Embryonic facial prominence (tissue), 1 donor: ENCODE data around the gene SNRNP25.

Source experiments
- DNase-seq: peaks from one replicate; pipeline ENCODE4 v3.0.0-alpha.2; 2016; ENCODE audit errors: extremely low spot score

SNRNP25 gene

DNA sequence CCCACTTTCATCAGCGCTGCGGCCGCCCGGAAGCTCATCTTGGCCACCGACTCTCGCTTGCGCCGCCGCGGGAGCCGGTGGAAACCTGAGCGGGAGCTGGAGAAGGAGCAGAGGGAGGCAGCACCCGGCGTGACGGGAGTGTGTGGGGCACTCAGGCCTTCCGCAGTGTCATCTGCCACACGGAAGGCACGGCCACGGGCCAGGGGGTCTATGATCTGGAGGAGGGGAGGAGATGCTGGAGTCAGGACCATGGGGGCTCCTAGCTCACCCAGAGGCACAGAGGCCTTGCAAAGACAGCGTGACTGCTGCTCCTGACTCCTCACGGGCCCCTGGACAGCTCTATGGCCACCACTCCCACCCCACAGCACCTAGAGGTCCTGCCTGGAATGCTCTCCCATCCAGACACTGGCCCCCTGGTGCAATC, 9.4 kb downstream of the SNRNP25 start:
- DNase-seq: no peak

DNA sequence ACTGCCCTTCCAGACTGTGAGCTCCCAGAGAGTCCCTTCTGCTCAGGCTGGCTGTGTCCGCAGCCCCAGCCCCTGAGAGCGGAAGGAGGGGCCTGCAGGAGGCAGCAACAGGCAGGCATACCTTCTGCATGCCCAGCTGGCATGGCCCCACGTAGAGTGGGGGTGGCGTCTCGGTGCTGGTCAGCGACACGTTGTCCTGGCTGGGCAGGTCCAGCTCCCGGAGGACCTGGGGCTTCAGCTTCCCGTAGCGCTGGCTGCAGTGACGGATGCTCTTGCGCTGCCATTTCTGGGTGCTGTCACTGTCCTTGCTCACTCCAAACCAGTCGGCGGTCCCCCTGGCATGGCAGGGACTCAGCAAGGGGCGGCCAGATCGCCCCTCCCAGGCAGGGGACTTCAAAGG, 9.8 kb downstream of the SNRNP25 start:
- no peak for DNase-seq

DNA sequence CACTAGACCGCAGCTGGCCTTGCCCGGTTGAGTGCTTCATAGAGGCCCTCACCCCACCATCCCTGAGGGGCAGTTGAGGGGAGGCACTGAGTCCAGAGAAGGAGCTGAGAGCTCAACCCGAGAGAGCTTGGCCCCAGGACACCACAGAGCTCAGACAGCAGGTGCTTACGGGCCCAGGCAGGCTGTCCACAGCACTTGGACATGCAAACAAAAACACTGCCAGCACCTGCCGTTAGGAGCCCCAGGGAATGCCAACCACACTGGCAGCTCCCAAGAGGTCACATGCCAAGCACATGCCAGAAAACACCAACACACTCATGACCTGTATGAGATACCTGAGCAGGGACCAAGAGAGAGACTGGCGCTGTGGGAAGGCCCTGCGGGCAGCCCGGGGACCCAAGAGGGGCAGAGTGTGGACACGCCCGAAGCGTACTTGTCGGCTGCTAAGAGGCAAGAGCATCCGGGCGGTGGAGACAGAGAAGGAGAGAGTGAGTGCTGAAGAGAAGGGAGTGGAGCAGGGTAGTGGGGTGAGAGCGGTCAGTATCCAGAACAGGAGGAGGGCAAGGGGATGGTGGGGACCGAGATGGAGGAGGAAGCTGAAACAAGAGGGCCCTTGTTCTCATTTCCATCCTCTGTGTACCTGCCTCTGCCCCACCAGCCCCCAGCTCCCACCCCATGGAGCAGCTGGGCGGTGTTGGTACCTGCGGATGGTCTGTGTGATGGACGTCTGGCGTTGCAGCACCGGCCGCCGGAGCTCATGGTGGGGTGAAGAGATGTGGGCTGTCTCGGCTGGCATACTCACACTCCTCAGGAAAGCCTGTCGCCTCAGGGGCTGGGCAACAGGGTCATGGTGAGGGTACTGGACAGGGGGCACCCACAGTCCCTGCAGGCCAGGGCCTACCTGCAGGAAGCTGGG, 10.6 kb downstream of the SNRNP25 start:
- DNase-seq: no peak

DNA sequence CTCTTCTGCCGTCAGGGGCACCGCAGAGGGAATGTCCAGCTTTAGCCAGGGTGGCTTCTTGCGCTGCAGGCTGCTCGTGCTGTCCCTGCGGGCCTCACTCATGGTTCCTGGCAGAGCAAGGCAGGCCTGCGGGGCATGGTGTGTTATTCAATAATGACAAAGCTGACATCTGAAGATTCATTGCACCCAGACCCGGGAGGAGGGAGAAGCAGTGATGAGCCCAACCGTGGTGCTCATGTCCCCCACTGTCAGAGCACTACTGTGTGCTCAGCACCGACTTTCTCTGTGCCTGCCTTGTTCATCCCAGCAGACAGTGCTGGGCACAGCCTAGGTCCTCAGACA, 11.3 kb downstream of the SNRNP25 start:
- no peak for DNase-seq

DNA sequence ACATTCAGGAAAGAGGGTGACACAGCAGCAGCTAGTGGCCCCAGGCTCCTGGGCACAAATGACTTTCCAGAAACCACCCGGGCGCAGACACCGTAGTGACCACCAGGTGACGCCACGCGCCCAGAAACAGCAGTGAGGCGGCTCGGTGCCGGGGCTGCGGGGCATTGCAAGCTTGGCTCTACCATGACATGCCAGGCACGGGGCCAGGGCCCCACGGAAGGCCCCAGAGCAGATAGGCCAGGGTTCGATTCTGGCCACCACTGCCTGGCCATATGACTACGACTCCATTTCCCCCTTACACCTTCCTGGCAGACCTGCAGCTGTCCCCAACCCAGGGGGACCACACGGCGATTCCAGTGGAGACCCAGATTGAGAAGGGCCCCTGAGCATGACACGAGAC, 12.1 kb downstream of the SNRNP25 start:
- no peak for DNase-seq

- DNase-seq: no peak
Measured at GRCh38 chr16:66309-67182, 12.9 kb downstream of the SNRNP25 start.

DNA sequence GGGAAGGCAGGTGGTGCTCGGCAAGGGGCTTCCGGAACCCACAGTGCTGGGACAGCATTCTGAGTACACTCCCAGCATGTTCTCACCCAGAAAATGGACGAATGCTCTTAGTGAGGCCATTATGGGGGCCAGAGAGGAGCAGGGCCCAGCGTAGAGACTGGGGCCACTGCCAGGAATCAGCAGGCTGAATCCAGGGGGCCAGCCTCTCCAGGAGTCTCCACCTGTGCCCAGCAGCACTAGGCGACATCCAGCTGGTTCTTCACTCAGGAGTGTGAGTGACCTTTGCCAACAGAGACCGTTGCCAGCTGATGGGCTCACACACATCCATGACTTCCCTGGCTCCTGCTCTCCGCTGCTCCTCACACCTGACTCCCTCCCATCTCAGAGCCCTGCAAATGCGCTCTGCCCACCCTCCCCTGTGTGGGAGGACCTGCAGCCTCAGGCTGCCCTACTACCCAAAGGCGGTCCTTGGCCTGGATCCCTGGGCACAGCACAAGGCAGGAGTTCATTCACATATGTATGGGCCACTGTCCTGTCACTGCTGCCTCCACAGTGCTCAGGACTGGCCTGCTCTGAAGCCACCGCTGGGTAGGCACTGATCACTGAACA, 13.7 kb downstream of the SNRNP25 start:
- no peak for DNase-seq

- no peak for DNase-seq
Measured at GRCh38 chr16:67884-68789, 14.5 kb downstream of the SNRNP25 start.

DNA sequence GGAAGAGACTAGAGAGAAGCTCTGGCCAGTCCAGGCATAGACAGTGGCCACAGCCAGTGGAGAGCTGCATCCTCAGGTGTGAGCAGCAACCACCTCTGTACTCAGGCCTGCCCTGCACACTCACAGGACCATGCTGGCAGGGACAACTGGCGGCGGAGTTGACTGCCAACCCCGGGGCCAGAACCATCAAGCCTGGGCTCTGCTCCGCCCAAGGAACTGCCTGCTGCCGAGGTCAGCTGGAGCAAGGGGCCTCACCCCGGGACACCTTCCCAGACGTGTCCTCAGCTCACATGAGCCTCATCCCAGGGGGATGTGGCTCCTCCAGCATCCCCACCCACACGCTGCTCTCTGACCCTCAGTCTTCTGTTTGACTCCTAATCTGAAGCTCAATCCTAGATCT, 15.6 kb downstream of the SNRNP25 start:
- DNase-seq: no peak

- DNase-seq: no peak
Measured at GRCh38 chr16:71210-71539, 17.5 kb downstream of the SNRNP25 start.

- no peak for DNase-seq
Measured at GRCh38 chr16:71540-72401, 18.1 kb downstream of the SNRNP25 start.

- no peak for DNase-seq
Measured at GRCh38 chr16:72561-73548, 19.2 kb downstream of the SNRNP25 start, which contains the start of gene RHBDF1. Gene RHBDF1 (minus strand): TSS chr16:72631. CDS start chr16:65015, 7,616 bp downstream.

DNA sequence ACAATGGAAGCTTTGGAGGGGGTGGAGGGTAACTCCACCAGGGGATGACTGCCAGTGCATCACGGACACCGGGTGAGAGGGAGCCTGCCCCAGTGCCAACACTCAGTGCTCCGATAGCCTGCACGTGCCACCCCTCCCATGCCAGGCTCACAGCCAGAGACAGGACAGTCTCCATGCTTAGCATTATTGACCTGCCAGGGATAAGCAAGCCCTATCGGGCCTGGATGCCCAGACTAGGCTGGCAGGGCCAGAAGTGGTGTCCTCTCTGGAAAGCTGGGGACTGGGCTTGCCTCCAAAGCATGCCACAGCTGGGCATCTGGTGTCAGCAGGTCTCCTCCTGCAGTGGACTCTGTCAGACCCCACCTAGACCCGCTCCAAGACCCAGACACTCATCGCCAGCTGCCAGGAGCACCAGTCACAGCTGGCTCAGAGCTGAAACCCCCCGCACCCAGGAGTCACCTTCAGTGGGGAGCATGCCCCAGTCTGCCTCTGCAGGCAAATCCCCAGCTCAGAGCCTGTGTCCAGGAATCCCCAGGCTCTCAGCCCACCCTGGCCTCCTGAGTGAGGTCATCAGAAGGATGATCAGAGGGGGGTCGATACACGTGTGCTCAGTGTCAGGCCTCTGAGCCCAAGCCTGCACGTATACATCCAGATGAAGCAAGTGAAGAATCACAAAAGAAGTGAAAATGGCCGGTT, 20.6 kb downstream of the SNRNP25 start:
- DNase-seq: no peak

- DNase-seq: no peak
Measured at GRCh38 chr16:74747-75334, 21.2 kb downstream of the SNRNP25 start.

DNA sequence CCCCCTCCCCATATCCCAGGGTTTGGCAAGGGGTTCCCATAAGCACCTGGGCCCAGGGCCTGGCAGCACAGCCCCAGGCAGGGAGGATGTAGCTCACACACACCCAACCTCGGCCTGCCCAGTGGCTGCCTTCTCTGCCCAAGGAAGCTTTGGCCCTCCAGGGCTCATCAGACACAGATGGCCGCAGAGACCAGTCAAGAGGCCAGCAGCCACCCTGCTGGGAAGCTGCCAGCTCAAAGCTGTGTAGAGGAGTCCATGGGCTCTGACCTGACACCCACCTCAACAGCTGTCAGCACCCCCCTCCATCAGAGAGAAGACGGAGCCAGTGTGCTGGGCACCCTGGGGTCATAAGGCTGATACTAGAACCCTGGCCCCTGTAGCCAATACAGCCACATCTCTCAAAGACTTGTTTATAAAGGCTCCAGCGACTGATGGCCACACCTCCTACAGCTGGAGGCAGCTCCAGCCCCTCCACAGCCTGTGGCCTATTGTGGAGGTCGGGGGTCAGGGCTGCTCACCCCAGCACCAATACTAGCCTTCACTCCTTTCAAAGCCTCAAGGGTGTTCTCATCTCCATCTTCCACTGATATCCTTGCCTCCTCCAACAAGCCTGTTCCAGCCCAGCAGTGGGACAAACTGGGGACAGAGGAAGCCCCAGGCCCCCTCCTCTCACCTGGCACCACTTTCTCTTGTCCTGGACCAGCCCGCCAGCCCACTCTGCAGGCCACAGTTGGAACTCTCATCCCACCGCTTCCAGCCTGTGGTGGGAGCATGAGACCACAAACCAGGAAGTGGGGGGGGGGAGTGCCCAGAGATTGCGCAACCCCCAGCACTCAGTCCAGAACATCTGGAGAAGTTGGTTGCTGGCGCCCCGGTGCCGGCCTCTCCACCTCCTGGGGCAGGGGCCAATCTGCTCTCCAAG, 22.2 kb downstream of the SNRNP25 start:
- DNase-seq: no peak

DNA sequence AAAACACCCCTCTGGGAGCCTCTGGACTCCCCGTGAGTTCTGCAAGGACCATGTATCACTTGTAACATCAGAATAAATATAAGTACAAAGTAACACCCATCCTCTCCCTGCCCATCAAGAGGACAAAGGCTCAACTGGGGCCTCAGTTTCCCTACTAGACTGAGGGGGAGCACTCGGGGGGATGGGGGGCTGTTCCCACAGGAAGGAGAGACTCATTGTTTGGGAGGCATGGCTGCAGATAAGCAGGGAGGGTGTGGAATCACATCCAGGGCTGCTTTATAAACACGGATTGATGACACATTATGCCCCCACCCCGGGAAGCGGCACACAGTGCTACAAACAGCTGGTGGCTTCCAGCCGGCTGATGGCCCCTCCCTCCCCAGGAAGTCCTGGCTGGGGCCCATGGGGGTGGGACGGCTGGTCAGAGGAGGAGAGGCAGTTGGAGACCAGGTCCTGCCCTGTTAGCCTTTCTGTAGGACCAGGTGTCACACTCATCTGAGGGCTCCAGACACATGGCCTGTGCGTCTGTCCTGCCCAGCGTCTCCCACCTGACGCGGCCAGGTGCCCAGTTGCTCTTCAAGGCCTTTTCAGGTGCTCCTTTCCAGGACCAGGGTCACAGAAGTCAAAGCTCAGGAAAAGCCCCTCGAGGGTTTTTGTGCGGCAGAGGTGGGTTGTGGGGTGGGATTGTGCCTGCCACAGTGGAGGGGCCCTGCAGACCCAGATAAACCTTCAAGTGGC, 23.1 kb downstream of the SNRNP25 start:
- no peak for DNase-seq
